H9 (cell line): ENCODE measurements around the gene MEF2C. TPM values are rescaled to one million over a fixed set of nuclear protein-coding genes. Genes with fewer than 3 reads are reported as not detected.

Experiments used
- DNase-seq: peaks from one replicate; pipeline ENCODE4 v3.0.0-alpha.2; 2017
- H2AFZ ChIP-seq: one replicate; pipeline ENCODE4 v1.6.1; 2013; ENCODE audit warnings: mild to moderate bottlenecking, low read length, control low read depth, moderate library complexity
- H2AK5ac ChIP-seq: 2 replicates; pipeline ENCODE4 v1.6.1; 2013; ENCODE audit warnings: low read length, control low read depth, mixed read lengths; ENCODE audit not compliant: insufficient read length
- H2BK120ac ChIP-seq: one replicate; pipeline ENCODE4 v1.6.1; 2013; ENCODE audit warnings: low read depth, mild to moderate bottlenecking, low read length, control low read depth, inconsistent platforms; ENCODE audit not compliant: poor library complexity, severe bottlenecking
- H2BK12ac ChIP-seq: 2 replicates; pipeline ENCODE4 v1.6.1; 2013; ENCODE audit warnings: low read length, control low read depth, mixed read lengths, low read depth; ENCODE audit not compliant: insufficient read length
- H2BK15ac ChIP-seq: 2 replicates; pipeline ENCODE4 v1.6.1; 2013; ENCODE audit warnings: low read depth, low read length, control low read depth
- H2BK20ac ChIP-seq: one replicate; pipeline ENCODE4 v1.6.1; 2013; ENCODE audit warnings: low read depth, mild to moderate bottlenecking, low read length, control low read depth, inconsistent platforms; ENCODE audit not compliant: poor library complexity, severe bottlenecking
- H2BK5ac ChIP-seq: 2 replicates; pipeline ENCODE4 v1.6.1; 2013; ENCODE audit warnings: low read length, control low read depth, mixed read lengths; ENCODE audit not compliant: insufficient read length
- H3K14ac ChIP-seq: 2 replicates; pipeline ENCODE4 v1.6.1; 2013; ENCODE audit warnings: low read length, control low read depth; ENCODE audit not compliant: insufficient read depth
- H3K18ac ChIP-seq: 2 replicates; pipeline ENCODE4 v1.6.1; 2013; ENCODE audit warnings: low read depth, mild to moderate bottlenecking, mixed read lengths, low read length, control low read depth; ENCODE audit not compliant: insufficient read length
- H3K23ac ChIP-seq: 2 replicates; pipeline ENCODE4 v1.6.1; 2013; ENCODE audit warnings: low read length, control low read depth, mixed read lengths, low read depth; ENCODE audit not compliant: insufficient read length
- H3K23me2 ChIP-seq: 2 replicates; pipeline ENCODE4 v1.6.1; 2013; ENCODE audit warnings: low read depth, mild to moderate bottlenecking, mixed read lengths, low read length, control low read depth; ENCODE audit not compliant: insufficient read length, poor library complexity, severe bottlenecking
- H3K27ac ChIP-seq: 2 replicates; pipeline ENCODE4 v1.5.1; 2013; ENCODE audit warnings: low read length, control low read depth, mixed read lengths, low read depth; ENCODE audit not compliant: insufficient read length
- H3K27me3 ChIP-seq: 2 replicates; pipeline ENCODE4 v1.6.1; 2013; ENCODE audit warnings: low read length, control low read depth, inconsistent platforms; ENCODE audit not compliant: insufficient read depth
- H3K4ac ChIP-seq: 2 replicates; pipeline ENCODE4 v1.6.1; 2013; ENCODE audit warnings: low read depth, mild to moderate bottlenecking, control low read depth, inconsistent platforms, low read length, moderate library complexity
- H3K4me1 ChIP-seq: 2 replicates; pipeline ENCODE4 v1.6.1; 2013; ENCODE audit warnings: low read length, control low read depth, inconsistent platforms; ENCODE audit not compliant: insufficient read depth
- H3K4me2 ChIP-seq: 2 replicates; pipeline ENCODE4 v1.6.1; 2013; ENCODE audit warnings: low read length, control low read depth, mixed read lengths; ENCODE audit not compliant: insufficient read length, insufficient read depth
- H3K56ac ChIP-seq: 2 replicates; pipeline ENCODE4 v1.6.1; 2013; ENCODE audit warnings: low read depth, mild to moderate bottlenecking, mixed read lengths, low read length, control low read depth; ENCODE audit not compliant: insufficient read length
- H3K79me1 ChIP-seq: 2 replicates; pipeline ENCODE4 v1.6.1; 2013; ENCODE audit warnings: low read depth, mild to moderate bottlenecking, moderate library complexity, low read length, control low read depth, inconsistent platforms; ENCODE audit not compliant: insufficient read depth, poor library complexity, severe bottlenecking
- H3K79me2 ChIP-seq: 2 replicates; pipeline ENCODE4 v1.6.1; 2013; ENCODE audit warnings: low read length, control low read depth, inconsistent platforms; ENCODE audit not compliant: insufficient read depth
- H3K9ac ChIP-seq: 2 replicates; pipeline ENCODE4 v1.6.1; 2013; ENCODE audit warnings: low read length, control low read depth, mixed read lengths; ENCODE audit not compliant: insufficient read length; ENCODE audit errors: extremely low read depth
- H3K9me3 ChIP-seq: one replicate; pipeline ENCODE4 v1.6.1; 2013; ENCODE audit warnings: low read depth, low read length, inconsistent platforms; ENCODE audit not compliant: control insufficient read depth
- H3T11ph ChIP-seq: one replicate; pipeline ENCODE4 v1.6.1; 2013; ENCODE audit warnings: mild to moderate bottlenecking, low read length, control low read depth, inconsistent platforms
- H4K20me1 ChIP-seq: one replicate; pipeline ENCODE4 v1.6.1; 2013; ENCODE audit not compliant: control insufficient read depth, insufficient read length, insufficient read depth
- H4K5ac ChIP-seq: 2 replicates; pipeline ENCODE4 v1.6.1; 2013; ENCODE audit warnings: low read depth, mild to moderate bottlenecking, mixed read lengths, low read length, control low read depth; ENCODE audit not compliant: insufficient read length
- H4K8ac ChIP-seq: replicated peaks from 2 replicates; pipeline ENCODE4 v1.6.1; 2013; ENCODE audit warnings: low read length, control low read depth, mixed read lengths, low read depth; ENCODE audit not compliant: insufficient read length
- H4K91ac ChIP-seq: 2 replicates; pipeline ENCODE4 v1.6.1; 2013; ENCODE audit warnings: low read depth, mild to moderate bottlenecking, moderate library complexity, mixed read lengths, low read length, control low read depth; ENCODE audit not compliant: insufficient read length
- H3K27ac Mint-ChIP-seq, 3 experiments: 2 replicates in 2 of 3; 3 replicates in 1 of 3; pipeline ENCODE4 v1.8.0; 2020 to 2021; ENCODE audit warnings: mixed read lengths in 3 of 3, mild to moderate bottlenecking in 1 of 3, moderate library complexity in 1 of 3
- H3K27me3 Mint-ChIP-seq: 2 replicates; pipeline ENCODE4 v1.8.0; 2021; ENCODE audit warnings: low read depth, mild to moderate bottlenecking, moderate library complexity, mixed read lengths
- H3K36me3 Mint-ChIP-seq, 3 experiments: 2 replicates in 2 of 3; 3 replicates in 1 of 3; pipeline ENCODE4 v1.8.0; 2020 to 2021; ENCODE audit warnings: low read depth in 3 of 3, mixed read lengths in 3 of 3; ENCODE audit not compliant: insufficient read depth in 1 of 3
- H3K4me1 Mint-ChIP-seq, 2 experiments: 2 replicates each; pipeline ENCODE4 v1.8.0; 2020; ENCODE audit warnings: mixed read lengths in 2 of 2
- H3K4me3 Mint-ChIP-seq, 2 experiments: 2 replicates in 1 of 2; 3 replicates in 1 of 2; pipeline ENCODE4 v1.8.0; 2020 to 2021; ENCODE audit warnings: mild to moderate bottlenecking in 2 of 2, mixed read lengths in 2 of 2, moderate library complexity in 1 of 2
- H3K9me3 Mint-ChIP-seq, 2 experiments: 2 replicates in 1 of 2; 3 replicates in 1 of 2; pipeline ENCODE4 v1.8.0; 2020; ENCODE audit warnings: mild to moderate bottlenecking in 2 of 2, mixed read lengths in 2 of 2, moderate library complexity in 1 of 2
- WGBS: extraction: QIAGEN DNeasy Blood & Tissue Kit; methylation state at CpG from one replicate; pipeline ENCODE4 v1.1.7; 2013; ENCODE audit warnings: missing lambda C conversion rate, low lambda C conversion rate, mixed read lengths; ENCODE audit not compliant: insufficient read length; ENCODE audit errors: extremely low coverage; 5-methylcytosine and 5-hydroxymethylcytosine counted together
- total RNA-seq: library from RNA; stranded (reverse); gene quantifications from 2 replicates; pipeline ENCODE4 v1.2.1, GENCODE V29; 2021
- TF ChIP-seq, protein P1 (sequence below): fragments of 200-600 bp; sonication (generic); conservative IDR thresholded peaks from 3 replicates; pipeline ENCODE4 v1.8.0; 2021; ENCODE audit warnings: antibody characterized with exemption, mild to moderate bottlenecking

The MEF2C gene
- total RNA-seq, 1 experiment from 2014 or later: 0.11 TPM

DNA sequence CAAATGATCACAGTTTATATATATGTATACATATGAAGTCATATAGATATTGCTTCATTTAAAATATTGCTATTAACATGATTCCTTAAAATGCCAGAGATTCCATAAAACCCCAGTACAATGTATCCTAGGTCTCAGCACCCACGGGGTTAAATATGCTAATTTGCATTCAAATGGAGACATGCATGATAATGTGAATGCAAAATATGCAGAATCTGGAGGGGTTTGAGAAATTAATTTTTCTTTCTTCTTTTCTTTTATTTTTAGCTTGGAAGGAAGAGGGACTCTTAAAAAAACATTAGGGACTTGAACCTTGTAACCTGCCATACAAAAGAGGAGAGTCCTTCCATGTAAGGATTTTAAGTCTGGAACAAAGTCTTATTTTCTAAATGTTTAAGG lies 211.9 kb downstream of the MEF2C start:
- Histone ChIP-seq H4K91ac (no peak overlapping the region), H3K18ac (no peak overlapping the region), H3K23ac (no peak overlapping the region), H2BK120ac (no peak overlapping the region), H2AK5ac (no peak overlapping the region), H3K23me2 (peaks cover 39% of the 10 kb centered on the region), H3K4me2 (peak overlapping the region; percentile 72), H2BK15ac (no peak overlapping the region), H3K27ac (no peak overlapping the region), H3K4me1 (peaks cover 7% of the 10 kb centered on the region; the same call in 1 of the 2 replicates), H3K27me3 (peaks cover 47% of the 10 kb centered on the region), H2BK20ac (no peak overlapping the region), H3K79me1 (no peaks in the 10 kb centered on the region), H3K79me2 (no peaks in the 10 kb centered on the region), H3K9ac (no peak overlapping the region), H2AFZ (no peak overlapping the region), H3K14ac (no peak overlapping the region), H4K5ac (no peak overlapping the region), H3K4ac (no peak overlapping the region), H3T11ph (no peak overlapping the region), H3K9me3 (no peaks in the 10 kb centered on the region), H2BK12ac (no peak overlapping the region), H4K20me1 (no peaks in the 10 kb centered on the region), H4K8ac (no peak overlapping the region), H3K56ac (no peak overlapping the region), H2BK5ac (no peak overlapping the region)
- no peak overlapping the region for H3K27ac Mint-ChIP-seq
- TF ChIP-seq, protein P1, sequence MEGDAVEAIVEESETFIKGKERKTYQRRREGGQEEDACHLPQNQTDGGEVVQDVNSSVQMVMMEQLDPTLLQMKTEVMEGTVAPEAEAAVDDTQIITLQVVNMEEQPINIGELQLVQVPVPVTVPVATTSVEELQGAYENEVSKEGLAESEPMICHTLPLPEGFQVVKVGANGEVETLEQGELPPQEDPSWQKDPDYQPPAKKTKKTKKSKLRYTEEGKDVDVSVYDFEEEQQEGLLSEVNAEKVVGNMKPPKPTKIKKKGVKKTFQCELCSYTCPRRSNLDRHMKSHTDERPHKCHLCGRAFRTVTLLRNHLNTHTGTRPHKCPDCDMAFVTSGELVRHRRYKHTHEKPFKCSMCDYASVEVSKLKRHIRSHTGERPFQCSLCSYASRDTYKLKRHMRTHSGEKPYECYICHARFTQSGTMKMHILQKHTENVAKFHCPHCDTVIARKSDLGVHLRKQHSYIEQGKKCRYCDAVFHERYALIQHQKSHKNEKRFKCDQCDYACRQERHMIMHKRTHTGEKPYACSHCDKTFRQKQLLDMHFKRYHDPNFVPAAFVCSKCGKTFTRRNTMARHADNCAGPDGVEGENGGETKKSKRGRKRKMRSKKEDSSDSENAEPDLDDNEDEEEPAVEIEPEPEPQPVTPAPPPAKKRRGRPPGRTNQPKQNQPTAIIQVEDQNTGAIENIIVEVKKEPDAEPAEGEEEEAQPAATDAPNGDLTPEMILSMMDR: no peak
- DNase-seq: no peak
- peaks cover 99% of the 10 kb centered on the region for H3K27me3 Mint-ChIP-seq
- no peaks in the 10 kb centered on the region for H3K36me3 Mint-ChIP-seq
- H3K4me1 Mint-ChIP-seq: peaks cover 64 to 75% of the 10 kb centered on the region in 2 experiments
- WGBS: no CpG with 5 or more reads among the region's 1 CpG
- no peak overlapping the region; a peak in 2 of 5 replicates for H3K4me3 Mint-ChIP-seq
- no peaks in the 10 kb centered on the region; a peak in 2 of 5 replicates for H3K9me3 Mint-ChIP-seq
